Peyer's patch (tissue), 4 donors: ENCODE data around the gene RFX8.

Source experiments
- POLR2A ChIP-seq, 2 donors: fragments of 450-650 bp; IDR thresholded peaks; one replicate each; pipeline ENCODE4 v1.5.1; 2017; ENCODE audit warnings: antibody characterized with exemption in 2 of 2, mild to moderate bottlenecking in 2 of 2, moderate library complexity in 2 of 2
- TF ChIP-seq, protein P1 (sequence below), 6 experiments: fragments of 450-650 bp in 4 of 6; fragments of 200-600 bp in 2 of 6; sonication (generic) in 1 of 6; IDR thresholded peaks; one replicate each; pipeline ENCODE4 v1.5.1; 2017 to 2019; ENCODE audit warnings: antibody characterized with exemption in 6 of 6, mild to moderate bottlenecking in 3 of 6, moderate library complexity in 1 of 6

DNA sequence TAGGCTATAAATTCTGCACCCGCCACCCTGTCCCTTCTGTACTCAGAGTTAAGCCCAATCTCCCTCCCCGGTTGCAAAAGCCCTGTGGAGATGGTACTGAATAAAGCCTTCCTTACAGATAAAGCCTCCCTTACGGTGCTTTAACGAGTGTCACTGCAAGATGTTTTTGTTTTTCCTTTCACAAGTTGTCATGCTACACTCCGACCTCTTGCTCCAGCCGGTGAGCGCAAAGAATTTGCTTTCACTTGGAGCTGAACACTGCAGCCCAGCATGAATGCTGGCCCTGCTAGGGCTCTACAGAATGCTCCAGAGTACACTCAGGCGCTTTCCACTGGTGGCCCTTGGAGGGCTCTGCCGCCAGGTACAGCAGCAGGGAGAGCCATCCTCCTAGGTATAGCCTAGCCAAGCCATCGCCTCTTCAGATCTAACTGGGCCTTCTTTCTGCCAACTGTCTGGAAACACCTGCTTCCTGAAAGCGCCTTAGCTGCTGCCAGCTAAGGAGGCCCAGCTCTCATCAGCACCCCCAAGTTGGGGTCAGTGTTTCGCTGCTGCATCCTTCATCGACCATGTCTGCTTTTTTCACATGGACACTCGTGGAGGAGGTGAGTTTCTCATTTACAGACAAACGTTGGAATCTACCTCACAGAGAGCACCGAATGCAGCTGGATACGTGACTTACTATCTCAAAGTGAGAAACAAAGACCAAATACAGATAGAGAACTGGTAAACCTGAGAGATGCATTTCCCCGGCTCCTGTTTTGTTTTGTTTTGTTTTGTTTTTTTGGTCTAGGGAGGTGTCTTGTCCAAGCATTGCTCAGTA is 74.2 kb downstream of the RFX8 start:
- TF ChIP-seq, protein P1, sequence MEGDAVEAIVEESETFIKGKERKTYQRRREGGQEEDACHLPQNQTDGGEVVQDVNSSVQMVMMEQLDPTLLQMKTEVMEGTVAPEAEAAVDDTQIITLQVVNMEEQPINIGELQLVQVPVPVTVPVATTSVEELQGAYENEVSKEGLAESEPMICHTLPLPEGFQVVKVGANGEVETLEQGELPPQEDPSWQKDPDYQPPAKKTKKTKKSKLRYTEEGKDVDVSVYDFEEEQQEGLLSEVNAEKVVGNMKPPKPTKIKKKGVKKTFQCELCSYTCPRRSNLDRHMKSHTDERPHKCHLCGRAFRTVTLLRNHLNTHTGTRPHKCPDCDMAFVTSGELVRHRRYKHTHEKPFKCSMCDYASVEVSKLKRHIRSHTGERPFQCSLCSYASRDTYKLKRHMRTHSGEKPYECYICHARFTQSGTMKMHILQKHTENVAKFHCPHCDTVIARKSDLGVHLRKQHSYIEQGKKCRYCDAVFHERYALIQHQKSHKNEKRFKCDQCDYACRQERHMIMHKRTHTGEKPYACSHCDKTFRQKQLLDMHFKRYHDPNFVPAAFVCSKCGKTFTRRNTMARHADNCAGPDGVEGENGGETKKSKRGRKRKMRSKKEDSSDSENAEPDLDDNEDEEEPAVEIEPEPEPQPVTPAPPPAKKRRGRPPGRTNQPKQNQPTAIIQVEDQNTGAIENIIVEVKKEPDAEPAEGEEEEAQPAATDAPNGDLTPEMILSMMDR (IDR thresholded peaks at IDR 0.05): no peak
- TF ChIP-seq POLR2A (IDR thresholded peaks at IDR 0.05): no peak
